Measurements from ENCODE around the gene IFFO2. TPM values are rescaled to one million over a fixed set of nuclear protein-coding genes. Genes with fewer than 3 reads are reported as not detected.

The IFFO2 gene
- total RNA-seq, 1 experiment from 2014 or later: 15.6 TPM

- no peaks in the 10 kb centered on the region for H3K27me3 ChIP-seq (ENCODE audit: insufficient read depth, low read length)
- H3K4me3 ChIP-seq (replicated peaks in 1 of 2; ENCODE audit: low read depth in 1 of 2, low read length in 2 of 2): no peak overlapping the region
- no peaks in the 10 kb centered on the region for H4K20me1 ChIP-seq (ENCODE audit: insufficient read depth)
- DNase-seq (ENCODE audit: low read depth, low spot score) (peak; percentile 50), ATAC-seq (peak; percentile 98)
- POLR2A ChIA-PET: interaction anchor here (0.7 to 1.3 kb wide), 2 partner anchors 11 to 14 kb away, joined by 3 to 6 read pairs; partner anchors contain the start of gene ALDH4A1
- no peak overlapping the region for H3K27ac ChIP-seq (ENCODE audit: low read depth, low read length)
- RAD21 ChIA-PET (ENCODE audit: low non-redundant PET in 1 of 2, low total read pairs in 2 of 2, uncharacterized antibody in 2 of 2, unreplicated experiment in 2 of 2): interaction anchor here (0.5 to 1.0 kb wide), 4 partner anchors 13 to 192 kb away, joined by 3 to 4 read pairs (median 3); no protein-coding TSS in a partner anchor
- no peaks in the 10 kb centered on the region for H3K79me2 ChIP-seq (ENCODE audit: insufficient read depth, low read length)
- no peak overlapping the region for H3K9ac ChIP-seq (ENCODE audit: low read length)
- H3K4me2 ChIP-seq (ENCODE audit: low read length): no peak overlapping the region
- H3K36me3 ChIP-seq (ENCODE audit: control insufficient read depth in 1 of 2, insufficient read depth in 2 of 2, low read length in 2 of 2): peaks cover 8 to 21% of the 10 kb centered on the region in 2 experiments; a peak in 2 of 4 replicates
- no peaks in the 10 kb centered on the region for H3K9me2 ChIP-seq (ENCODE audit: insufficient read depth)
- H2AFZ ChIP-seq (ENCODE audit: low read depth, low read length, poor library complexity, severe bottlenecking): no peak overlapping the region
- H3K4me1 ChIP-seq (ENCODE audit: control insufficient read depth in 1 of 2, insufficient read depth in 2 of 2, low read length in 2 of 2): peaks cover 0 to 8% of the 10 kb centered on the region in 2 experiments; a peak in 1 of 4 replicates
- BruUV-seq (replicated peaks): no TSS peak
- no peak for TF ChIP-seq SRF (IDR thresholded peaks at IDR 0.05; ENCODE audit: low read depth)
- TF ChIP-seq, protein P1, sequence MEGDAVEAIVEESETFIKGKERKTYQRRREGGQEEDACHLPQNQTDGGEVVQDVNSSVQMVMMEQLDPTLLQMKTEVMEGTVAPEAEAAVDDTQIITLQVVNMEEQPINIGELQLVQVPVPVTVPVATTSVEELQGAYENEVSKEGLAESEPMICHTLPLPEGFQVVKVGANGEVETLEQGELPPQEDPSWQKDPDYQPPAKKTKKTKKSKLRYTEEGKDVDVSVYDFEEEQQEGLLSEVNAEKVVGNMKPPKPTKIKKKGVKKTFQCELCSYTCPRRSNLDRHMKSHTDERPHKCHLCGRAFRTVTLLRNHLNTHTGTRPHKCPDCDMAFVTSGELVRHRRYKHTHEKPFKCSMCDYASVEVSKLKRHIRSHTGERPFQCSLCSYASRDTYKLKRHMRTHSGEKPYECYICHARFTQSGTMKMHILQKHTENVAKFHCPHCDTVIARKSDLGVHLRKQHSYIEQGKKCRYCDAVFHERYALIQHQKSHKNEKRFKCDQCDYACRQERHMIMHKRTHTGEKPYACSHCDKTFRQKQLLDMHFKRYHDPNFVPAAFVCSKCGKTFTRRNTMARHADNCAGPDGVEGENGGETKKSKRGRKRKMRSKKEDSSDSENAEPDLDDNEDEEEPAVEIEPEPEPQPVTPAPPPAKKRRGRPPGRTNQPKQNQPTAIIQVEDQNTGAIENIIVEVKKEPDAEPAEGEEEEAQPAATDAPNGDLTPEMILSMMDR (IDR thresholded peaks at IDR 0.05 in 2 of 3, conservative IDR thresholded peaks at IDR 0.05 in 1 of 3; ENCODE audit: borderline replicate concordance in 1 of 3, insufficient read depth in 1 of 3, low read depth in 2 of 3, low read length in 2 of 3): peak; percentile 100
- TF ChIP-seq ELF1 (IDR thresholded peaks at IDR 0.05; ENCODE audit: borderline replicate concordance, low read depth): no peak
- TF ChIP-seq ZNF274 (IDR thresholded peaks at IDR 0.05; ENCODE audit: low read depth, low read length): no peak
- peak; percentile 97 for TF ChIP-seq RAD21 (IDR thresholded peaks at IDR 0.05; ENCODE audit: low read depth)
- intact Hi-C loops (cut with micrococcal nuclease): loop anchor here (1.0 to 5.0 kb wide), 2 partner anchors 44 to 316 kb away; partner anchors contain the start of gene IFFO2
- CTCF ChIA-PET: interaction anchor here (0.6 to 3.3 kb wide), 32 partner anchors 9 to 741 kb away, joined by 3 to 38 read pairs (median 4); partner anchors contain the start of genes ALDH4A1 and IFFO2
- H3K9me3 ChIP-seq (ENCODE audit: control insufficient read depth in 1 of 2, insufficient read depth in 1 of 2, low read depth in 1 of 2, low read length in 2 of 2): no peaks in the 10 kb centered on the region
Measured at GRCh38 chr1:18913065-18913835, 43.2 kb downstream of the IFFO2 start.
